ENCODE measurements around the gene ABI3BP.

DNA sequence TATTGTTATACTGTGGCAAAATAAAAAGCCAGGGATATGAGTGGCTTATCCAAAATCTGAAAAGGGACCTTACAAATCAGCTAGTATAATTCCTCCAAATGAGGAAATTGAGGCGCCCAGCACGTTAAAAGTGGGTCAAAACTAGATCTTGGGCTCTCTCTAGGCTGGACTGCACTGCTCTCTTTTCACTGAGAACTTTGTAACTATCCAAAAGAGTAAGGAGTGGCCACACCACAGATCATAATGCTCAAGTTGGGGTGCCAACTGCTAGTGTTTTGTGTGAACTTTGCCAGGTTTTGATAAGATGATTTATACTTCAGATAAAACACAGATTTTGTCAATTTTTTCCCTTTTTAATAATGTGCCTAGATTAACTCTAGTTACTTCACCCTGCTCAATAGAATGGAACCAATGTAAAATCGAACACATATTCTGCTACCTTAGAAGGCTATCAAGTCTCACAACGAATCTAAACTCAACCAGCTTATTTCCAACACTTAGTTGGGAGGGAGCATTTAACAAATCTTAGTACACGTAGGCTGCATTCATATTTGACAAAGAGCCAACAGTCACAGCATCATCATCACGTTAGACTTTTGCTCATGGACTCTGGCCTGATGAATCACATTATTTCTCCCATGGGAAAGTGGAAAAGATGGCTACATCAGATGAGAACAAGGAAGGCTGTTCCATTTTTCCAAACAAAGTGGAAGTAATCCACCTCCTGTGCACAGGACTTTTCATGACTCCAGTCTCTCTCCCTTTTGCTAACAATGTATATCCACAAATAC lies 64.4 kb downstream of the ABI3BP start:
- TF ChIP-seq EZH2 (IDR thresholded peaks at IDR 0.05; ENCODE audit: insufficient read depth, low read length) = no peak
- TF ChIP-seq, protein P1, sequence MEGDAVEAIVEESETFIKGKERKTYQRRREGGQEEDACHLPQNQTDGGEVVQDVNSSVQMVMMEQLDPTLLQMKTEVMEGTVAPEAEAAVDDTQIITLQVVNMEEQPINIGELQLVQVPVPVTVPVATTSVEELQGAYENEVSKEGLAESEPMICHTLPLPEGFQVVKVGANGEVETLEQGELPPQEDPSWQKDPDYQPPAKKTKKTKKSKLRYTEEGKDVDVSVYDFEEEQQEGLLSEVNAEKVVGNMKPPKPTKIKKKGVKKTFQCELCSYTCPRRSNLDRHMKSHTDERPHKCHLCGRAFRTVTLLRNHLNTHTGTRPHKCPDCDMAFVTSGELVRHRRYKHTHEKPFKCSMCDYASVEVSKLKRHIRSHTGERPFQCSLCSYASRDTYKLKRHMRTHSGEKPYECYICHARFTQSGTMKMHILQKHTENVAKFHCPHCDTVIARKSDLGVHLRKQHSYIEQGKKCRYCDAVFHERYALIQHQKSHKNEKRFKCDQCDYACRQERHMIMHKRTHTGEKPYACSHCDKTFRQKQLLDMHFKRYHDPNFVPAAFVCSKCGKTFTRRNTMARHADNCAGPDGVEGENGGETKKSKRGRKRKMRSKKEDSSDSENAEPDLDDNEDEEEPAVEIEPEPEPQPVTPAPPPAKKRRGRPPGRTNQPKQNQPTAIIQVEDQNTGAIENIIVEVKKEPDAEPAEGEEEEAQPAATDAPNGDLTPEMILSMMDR (IDR thresholded peaks at IDR 0.05; ENCODE audit: insufficient read depth, low read depth, low read length) = no peak

All from astrocyte (in vitro differentiated cells and primary cell).